Colonic mucosa (tissue), 4 donors: ENCODE data around the gene TRIM3. TPM values are rescaled to one million over a fixed set of nuclear protein-coding genes. Genes with fewer than 3 reads are reported as not detected.
A peak's percentile ranks its signal among the peaks of the same experiment; 100 is the strongest.

Experiments
- DNase-seq: peaks from one replicate; pipeline ENCODE4 v3.0.0-alpha.2; 2020
- H3K27ac ChIP-seq: fragments of 200-600 bp; one replicate; pipeline ENCODE4 v1.8.0; 2021
- H3K27me3 ChIP-seq: fragments of 200-600 bp; one replicate; pipeline ENCODE4 v1.8.0; 2021
- H3K36me3 ChIP-seq: fragments of 200-600 bp; one replicate; pipeline ENCODE4 v1.8.0; 2021
- H3K4me1 ChIP-seq: fragments of 200-600 bp; one replicate; pipeline ENCODE4 v1.8.0; 2021; ENCODE audit warnings: mild to moderate bottlenecking
- H3K4me3 ChIP-seq: fragments of 200-600 bp; one replicate; pipeline ENCODE4 v1.8.0; 2021
- H3K9ac ChIP-seq, 2 donors: one replicate each; pipeline ENCODE4 v1.7.0; 2013; ENCODE audit warnings: control low read depth in 2 of 2, low read depth in 2 of 2, low read length in 2 of 2
- H3K9me3 ChIP-seq: fragments of 200-600 bp; one replicate; pipeline ENCODE4 v1.8.0; 2021
- intact Hi-C: fragments of 100-400 bp; cut with DNase I; formaldehyde crosslinking; loops from one replicate; pipeline ENCODE4 v1.14.1; 2022
- total RNA-seq, 2 donors: library from RNA; stranded (reverse); fragmentation: NEBNext Ultra II Directional in 1 of 2; extraction: Animal tissue kit (Norgen Biotek cat#: 25700) in 1 of 2; gene quantifications; one replicate each; pipeline ENCODE4 v1.2.1, GENCODE V29; 2021
- TF ChIP-seq, protein P1 (sequence below): fragments of 200-600 bp; IDR thresholded peaks from one replicate; pipeline ENCODE4 v1.8.0; 2022; ENCODE audit warnings: antibody characterized with exemption, mild to moderate bottlenecking
- donor health status: healthy.
- donor health status: DM: no; HTN: no; CAD: no.
- donor health status: DM: no; HTN: no; CAD: no.

The TRIM3 gene
- total RNA-seq, 2 donors from 2014 or later = 30.0 to 59.0 TPM

DNA sequence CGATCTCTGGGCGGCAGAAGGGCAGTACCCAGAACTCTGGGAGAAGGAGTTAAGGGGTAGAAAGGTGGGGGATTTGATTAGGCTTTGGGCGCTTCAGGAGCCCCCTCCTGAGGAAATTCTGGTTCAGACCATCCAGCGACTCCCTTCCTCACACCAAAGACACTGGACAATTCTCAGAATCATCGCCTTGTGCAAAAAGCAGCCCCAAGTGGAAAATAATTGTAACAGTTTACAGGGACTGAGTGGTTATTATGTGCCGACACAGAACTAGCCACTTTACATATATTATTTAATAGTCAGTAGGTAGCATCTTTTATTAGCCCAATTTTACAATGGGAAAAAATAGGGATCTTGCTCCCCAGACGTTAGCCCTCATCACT, 662 bp upstream of the TRIM3 start:
- intact Hi-C loops = loop anchor here (10.0 kb wide), 2 partner anchors 130 to 240 kb away; partner anchors contain the start of genes CNGA4, FHIP1B, ILK and RRP8
- Histone ChIP-seq H3K36me3 (no peaks in the 10 kb centered on the region), H3K9me3 (no peaks in the 10 kb centered on the region), H3K9ac (peak overlapping the region; percentile 74 to 77), H3K27ac (peak overlapping the region; percentile 92), H3K4me3 (peak overlapping the region; percentile 58), H3K27me3 (no peaks in the 10 kb centered on the region), H3K4me1 (peaks cover 9% of the 10 kb centered on the region)
- TF ChIP-seq, protein P1, sequence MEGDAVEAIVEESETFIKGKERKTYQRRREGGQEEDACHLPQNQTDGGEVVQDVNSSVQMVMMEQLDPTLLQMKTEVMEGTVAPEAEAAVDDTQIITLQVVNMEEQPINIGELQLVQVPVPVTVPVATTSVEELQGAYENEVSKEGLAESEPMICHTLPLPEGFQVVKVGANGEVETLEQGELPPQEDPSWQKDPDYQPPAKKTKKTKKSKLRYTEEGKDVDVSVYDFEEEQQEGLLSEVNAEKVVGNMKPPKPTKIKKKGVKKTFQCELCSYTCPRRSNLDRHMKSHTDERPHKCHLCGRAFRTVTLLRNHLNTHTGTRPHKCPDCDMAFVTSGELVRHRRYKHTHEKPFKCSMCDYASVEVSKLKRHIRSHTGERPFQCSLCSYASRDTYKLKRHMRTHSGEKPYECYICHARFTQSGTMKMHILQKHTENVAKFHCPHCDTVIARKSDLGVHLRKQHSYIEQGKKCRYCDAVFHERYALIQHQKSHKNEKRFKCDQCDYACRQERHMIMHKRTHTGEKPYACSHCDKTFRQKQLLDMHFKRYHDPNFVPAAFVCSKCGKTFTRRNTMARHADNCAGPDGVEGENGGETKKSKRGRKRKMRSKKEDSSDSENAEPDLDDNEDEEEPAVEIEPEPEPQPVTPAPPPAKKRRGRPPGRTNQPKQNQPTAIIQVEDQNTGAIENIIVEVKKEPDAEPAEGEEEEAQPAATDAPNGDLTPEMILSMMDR = no peak
- no peak for DNase-seq

DNA sequence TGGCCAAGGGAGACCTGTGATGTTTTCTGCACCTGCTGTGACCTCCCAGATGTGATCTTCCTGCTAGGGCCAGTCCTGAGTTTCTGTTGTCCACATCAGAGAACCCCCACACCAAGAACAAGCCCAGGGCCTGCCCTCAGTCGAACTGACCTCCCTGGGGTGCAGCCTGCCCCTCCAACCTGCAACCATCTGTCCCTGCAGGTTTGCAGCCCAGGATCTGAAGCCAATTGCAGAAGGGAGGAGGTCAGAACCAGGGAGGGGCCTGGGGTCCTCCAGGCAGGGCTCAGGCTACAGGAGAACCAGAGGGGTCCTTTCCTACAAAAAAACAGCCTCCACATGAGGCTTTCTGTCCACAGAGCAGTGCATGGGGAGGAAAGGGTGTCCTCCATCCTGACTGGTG, 807 bp downstream of the TRIM3 start:
- peaks cover 9% of the 10 kb centered on the region for H3K4me1 ChIP-seq
- H3K27me3 ChIP-seq = no peaks in the 10 kb centered on the region
- peak overlapping the region; percentile 49 to 54 for H3K9ac ChIP-seq
- H3K27ac ChIP-seq = no peak overlapping the region
- H3K36me3 ChIP-seq = no peaks in the 10 kb centered on the region
- TF ChIP-seq, protein P1 = no peak
- H3K4me3 ChIP-seq = peak overlapping the region; percentile 58
- no peak for DNase-seq
- H3K9me3 ChIP-seq = no peaks in the 10 kb centered on the region
- intact Hi-C loops = loop anchor here (10.0 kb wide), 2 partner anchors 132 to 238 kb away; partner anchors contain the start of genes CNGA4, FHIP1B, ILK and RRP8

DNA sequence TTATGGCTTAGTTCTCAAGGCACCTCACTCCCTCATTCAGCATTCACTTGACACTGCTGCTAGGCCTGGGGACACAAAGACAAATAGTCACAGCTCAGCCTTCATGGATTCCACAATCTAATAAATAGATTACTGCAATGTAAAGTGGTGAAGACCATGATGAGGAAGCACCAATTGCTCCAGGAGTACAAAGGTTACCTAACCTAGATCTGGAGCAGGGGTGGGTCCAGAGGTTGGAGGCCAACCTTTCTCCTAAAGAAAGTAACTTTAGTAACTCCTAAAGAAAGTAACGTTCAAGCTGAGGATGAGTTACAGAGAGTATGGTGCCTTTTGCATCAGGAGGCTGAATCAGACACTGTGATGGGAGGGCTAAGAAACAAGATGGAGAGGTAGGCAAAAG, 4.1 kb downstream of the TRIM3 start:
- peak overlapping the region; percentile 61 for H3K27ac ChIP-seq
- no peaks in the 10 kb centered on the region for H3K27me3 ChIP-seq
- no peak overlapping the region for H3K4me3 ChIP-seq
- no peaks in the 10 kb centered on the region for H3K36me3 ChIP-seq
- TF ChIP-seq, protein P1 = no peak
- peak; percentile 50 for DNase-seq
- peaks cover 4% of the 10 kb centered on the region for H3K4me1 ChIP-seq
- H3K9me3 ChIP-seq = no peaks in the 10 kb centered on the region
- intact Hi-C loops = no loop called here
- no peak overlapping the region for H3K9ac ChIP-seq

DNA sequence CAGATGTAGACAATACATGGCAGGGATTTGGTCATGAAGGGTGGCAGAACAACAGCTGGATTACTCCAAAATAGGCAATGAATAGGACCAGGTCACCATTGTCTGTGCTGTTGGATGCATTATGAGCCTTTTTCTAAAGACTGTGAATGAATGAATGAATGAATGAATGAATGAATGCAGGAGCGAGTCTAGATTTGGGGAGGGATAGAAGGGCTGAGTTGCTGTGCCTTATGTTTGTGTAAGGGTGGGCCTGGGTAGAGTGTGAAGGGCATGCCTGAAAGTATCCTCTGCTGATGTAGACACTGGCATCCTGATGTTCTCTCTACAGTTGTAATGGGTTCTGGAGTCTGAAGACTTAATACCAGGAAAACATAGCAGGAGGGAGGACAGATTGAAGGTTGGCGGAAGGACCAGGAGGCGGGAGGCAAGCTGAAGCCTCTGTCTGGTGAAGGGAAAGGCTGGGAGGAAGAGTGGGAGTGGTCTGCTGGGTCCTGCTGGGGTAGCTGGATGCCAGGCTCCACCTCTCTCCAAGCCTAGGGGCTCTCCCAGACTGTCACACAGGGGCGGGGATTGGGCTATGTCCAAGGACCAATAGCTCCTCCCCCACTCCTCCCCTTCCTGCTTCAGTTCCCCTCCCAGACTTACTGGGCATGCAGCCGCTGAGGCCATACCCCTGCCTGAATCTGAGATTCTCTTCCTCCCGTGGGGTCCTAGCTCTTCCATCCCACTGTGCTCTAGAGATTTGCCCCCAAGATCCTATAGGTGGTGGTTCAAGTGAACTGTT, 4.8 kb downstream of the TRIM3 start:
- DNase-seq = peak; percentile 91
- peak overlapping the region; percentile 61 for H3K27ac ChIP-seq
- peaks cover 4% of the 10 kb centered on the region for H3K4me1 ChIP-seq
- no peaks in the 10 kb centered on the region for H3K36me3 ChIP-seq
- H3K27me3 ChIP-seq = no peaks in the 10 kb centered on the region
- intact Hi-C loops = no loop called here
- TF ChIP-seq, protein P1 = no peak
- H3K9me3 ChIP-seq = no peaks in the 10 kb centered on the region
- no peak overlapping the region for H3K4me3 ChIP-seq
- H3K9ac ChIP-seq = no peak overlapping the region

DNA sequence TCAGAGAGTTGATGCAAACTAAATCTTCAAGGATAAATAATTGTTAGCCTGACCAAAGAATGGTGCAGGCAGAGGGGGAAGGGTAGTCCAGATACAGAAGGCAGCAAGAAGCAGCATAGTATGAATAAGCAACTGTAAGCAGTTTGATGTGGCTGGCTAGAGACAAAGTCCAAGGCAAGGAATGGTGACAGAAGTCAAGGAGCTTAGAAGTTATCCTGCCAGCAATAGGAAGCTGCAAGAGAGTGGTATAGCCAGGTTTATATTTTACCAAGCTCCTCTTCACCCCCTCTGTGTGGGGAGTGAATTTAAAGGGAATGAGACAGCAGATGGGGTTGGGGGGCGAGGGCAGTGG, 14.7 kb downstream of the TRIM3 start:
- Histone ChIP-seq H3K9me3 (no peaks in the 10 kb centered on the region), H3K36me3 (no peaks in the 10 kb centered on the region), H3K4me1 (no peaks in the 10 kb centered on the region), H3K9ac (no peak overlapping the region), H3K27ac (no peak overlapping the region), H3K27me3 (no peaks in the 10 kb centered on the region), H3K4me3 (no peak overlapping the region)
- no peak for DNase-seq
- TF ChIP-seq, protein P1 = no peak
- intact Hi-C loops = no loop called here
